SK-N-MC (cell line): Measurements from ENCODE around the gene LAMA3.
A peak's percentile ranks its signal among the peaks of the same experiment; 100 is the strongest.

Source experiments
- DNase-seq: peaks from one replicate; pipeline ENCODE4 v3.0.0-alpha.2; 2011; ENCODE audit warnings: low read depth, low spot score
- H3K27ac ChIP-seq: fragments of 200-600 bp; sonication (generic); 2 replicates; pipeline ENCODE4 v1.5.1; 2016; ENCODE audit warnings: mixed run types
- H3K36me3 ChIP-seq: fragments of 200-600 bp; sonication (generic); 2 replicates; pipeline ENCODE4 v1.6.1; 2017; ENCODE audit warnings: antibody characterized with exemption, low read length, mixed read lengths; ENCODE audit not compliant: insufficient read depth
- H3K4me3 ChIP-seq: fragments of 200-600 bp; sonication (generic); 2 replicates; pipeline ENCODE4 v1.5.1; 2016
- H3K9ac ChIP-seq: fragments of 200-600 bp; sonication (generic); 2 replicates; pipeline ENCODE4 v1.8.0; 2017; ENCODE audit warnings: mixed run types, mixed read lengths; ENCODE audit not compliant: insufficient read length
- H3K9me3 ChIP-seq: fragments of 200-600 bp; sonication (generic); 2 replicates; pipeline ENCODE4 v1.6.1; 2017; ENCODE audit warnings: low read depth, mild to moderate bottlenecking, antibody characterized with exemption, low read length, moderate library complexity, mixed read lengths
- EZH2 ChIP-seq: fragments of 200-600 bp; sonication (generic); IDR thresholded peaks from one replicate; pipeline ENCODE4 v1.6.1; 2017; ENCODE audit warnings: antibody characterized with exemption
- FOXP2 ChIP-seq: optimal IDR thresholded peaks from 2 replicates; pipeline ENCODE3; 2011; ENCODE audit warnings: mild to moderate bottlenecking, moderate library complexity; ENCODE audit not compliant: insufficient read depth; ENCODE audit errors: extremely low read length, control extremely low read depth
- POLR2AphosphoS5 ChIP-seq: IDR thresholded peaks from 2 replicates; pipeline ENCODE4 v1.6.1; 2012; ENCODE audit warnings: mild to moderate bottlenecking, low read depth, low read length, borderline replicate concordance

LAMA3 gene

DNA sequence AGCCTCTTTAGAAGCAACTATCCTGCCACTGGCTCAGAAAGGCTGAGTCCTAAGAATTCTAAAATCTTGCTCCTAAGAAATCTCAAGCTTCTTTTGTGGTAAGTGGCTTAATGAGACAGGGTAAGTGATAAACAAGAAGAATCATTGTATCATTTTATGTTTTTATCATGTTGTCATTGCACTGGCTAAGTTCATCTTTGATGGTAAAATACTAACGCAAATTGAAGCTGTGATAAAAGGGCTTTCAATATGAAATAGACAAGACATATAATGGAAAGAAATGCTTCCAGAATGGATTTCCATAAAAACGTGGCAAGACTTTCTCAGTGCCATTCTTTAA is 303.7 kb downstream of the LAMA3 start:
- DNase-seq, result no peak
- no peak overlapping the region for H3K27ac ChIP-seq
- no peaks in the 10 kb centered on the region for H3K9me3 ChIP-seq
- H3K4me3 ChIP-seq, result no peak overlapping the region
- no peak overlapping the region for H3K9ac ChIP-seq
- TF ChIP-seq EZH2 (no peak), POLR2AphosphoS5 (no peak), FOXP2 (no peak)
- H3K36me3 ChIP-seq, result no peaks in the 10 kb centered on the region

DNA sequence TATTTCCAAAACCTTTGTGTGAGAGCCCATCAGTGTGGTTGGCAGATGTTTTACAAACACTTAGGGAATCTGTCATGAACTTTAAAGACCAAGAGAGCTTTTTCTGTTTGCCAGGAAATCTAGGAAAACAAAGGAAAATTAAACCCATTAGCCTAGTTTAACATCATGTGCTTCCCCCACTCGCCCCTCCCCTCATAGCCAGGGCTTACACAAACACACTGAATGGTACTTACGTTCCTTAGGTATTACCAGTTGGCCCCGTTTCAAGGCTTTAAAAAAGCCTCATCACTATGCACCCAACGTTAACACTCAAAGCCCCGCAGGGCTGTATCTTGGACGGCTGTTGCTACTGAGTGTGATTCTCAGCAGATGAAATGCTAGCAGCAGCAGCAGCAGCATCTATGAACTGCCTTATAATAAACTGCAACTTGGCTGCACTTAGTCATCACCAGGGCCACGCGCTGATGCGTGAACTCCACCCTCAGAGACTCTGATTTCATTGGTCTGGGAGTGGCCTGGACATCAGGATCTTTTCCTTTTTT is 305.2 kb downstream of the LAMA3 start:
- Histone ChIP-seq H3K9me3 (no peaks in the 10 kb centered on the region), H3K27ac (peak overlapping the region; percentile 10; the same call in 1 of the 2 replicates), H3K9ac (no peak overlapping the region), H3K36me3 (no peaks in the 10 kb centered on the region), H3K4me3 (peak overlapping the region; percentile 50)
- no peak for DNase-seq
- no peak for TF ChIP-seq POLR2AphosphoS5
- TF ChIP-seq FOXP2, result no peak
- no peak for TF ChIP-seq EZH2

DNA sequence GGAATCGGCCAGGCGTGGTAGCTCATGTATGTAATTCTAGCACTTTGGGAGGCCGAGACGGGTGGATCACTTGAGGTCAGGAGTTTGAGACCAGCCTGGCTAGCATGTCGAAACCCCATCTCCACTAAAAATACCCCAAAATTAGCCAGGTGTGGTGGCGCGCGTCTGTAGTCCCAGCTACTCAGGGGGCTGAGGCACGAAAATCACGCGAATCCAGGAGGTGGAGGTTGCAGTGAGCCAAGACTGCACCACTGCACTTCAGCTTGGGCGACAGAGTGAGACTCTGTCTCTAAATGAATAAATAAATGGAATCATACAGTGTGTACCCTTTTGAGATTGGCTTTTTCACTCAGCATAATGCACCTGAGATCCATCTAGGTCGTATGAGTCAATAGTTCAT is 305.9 kb downstream of the LAMA3 start:
- H3K9me3 ChIP-seq, result no peaks in the 10 kb centered on the region
- H3K27ac ChIP-seq, result no peak overlapping the region
- H3K4me3 ChIP-seq, result no peak overlapping the region
- no peak for DNase-seq
- TF ChIP-seq POLR2AphosphoS5 (no peak), FOXP2 (no peak), EZH2 (no peak)
- H3K36me3 ChIP-seq, result no peaks in the 10 kb centered on the region
- H3K9ac ChIP-seq, result no peak overlapping the region

DNA sequence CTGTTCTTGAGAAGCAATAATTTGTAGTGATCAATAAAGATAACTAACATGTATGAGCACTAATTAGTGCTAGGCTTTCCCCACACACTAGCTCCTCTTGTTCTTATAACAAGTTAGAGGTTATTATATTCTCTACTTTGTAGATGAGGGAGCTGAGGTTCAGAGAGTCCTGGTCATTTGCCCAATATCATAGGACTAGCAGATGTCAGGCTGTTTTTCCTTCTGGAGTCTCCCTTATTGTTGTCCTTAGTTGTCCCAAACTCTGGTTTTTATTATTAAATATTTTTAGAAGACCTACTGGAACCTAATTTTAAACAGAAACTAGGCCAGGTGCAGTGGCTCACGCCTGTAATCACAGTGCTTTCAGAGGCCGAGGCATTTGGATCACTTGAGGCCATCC is 308.8 kb downstream of the LAMA3 start:
- Histone ChIP-seq H3K27ac (no peak overlapping the region), H3K36me3 (no peaks in the 10 kb centered on the region), H3K4me3 (no peak overlapping the region), H3K9ac (no peak overlapping the region), H3K9me3 (no peaks in the 10 kb centered on the region)
- TF ChIP-seq FOXP2 (no peak), EZH2 (no peak), POLR2AphosphoS5 (no peak)
- no peak for DNase-seq

DNA sequence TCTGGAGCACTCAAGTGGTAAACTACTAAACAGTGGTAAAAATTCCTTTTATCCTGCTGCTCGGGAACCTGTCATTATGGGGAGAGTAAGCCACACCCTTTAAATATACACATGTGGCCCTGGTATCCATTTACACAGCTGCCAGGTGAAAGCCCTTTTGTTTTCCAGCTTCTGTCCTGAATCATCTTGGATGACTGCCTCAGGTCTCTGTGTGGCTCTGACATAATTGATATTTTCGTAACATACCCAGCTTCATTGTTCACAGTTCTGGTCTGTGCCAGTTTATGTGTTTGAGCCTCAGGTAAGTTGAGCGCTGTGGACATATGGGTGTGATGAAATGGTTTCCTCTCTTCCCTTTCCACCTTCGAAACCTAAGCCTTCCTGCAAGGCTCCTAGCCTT is 309.6 kb downstream of the LAMA3 start:
- no peak for TF ChIP-seq FOXP2
- TF ChIP-seq POLR2AphosphoS5, result no peak
- TF ChIP-seq EZH2, result no peak
- H3K4me3 ChIP-seq, result no peak overlapping the region
- H3K27ac ChIP-seq, result no peak overlapping the region
- H3K9ac ChIP-seq, result no peak overlapping the region
- DNase-seq, result no peak
- H3K36me3 ChIP-seq, result no peaks in the 10 kb centered on the region
- no peaks in the 10 kb centered on the region for H3K9me3 ChIP-seq

DNA sequence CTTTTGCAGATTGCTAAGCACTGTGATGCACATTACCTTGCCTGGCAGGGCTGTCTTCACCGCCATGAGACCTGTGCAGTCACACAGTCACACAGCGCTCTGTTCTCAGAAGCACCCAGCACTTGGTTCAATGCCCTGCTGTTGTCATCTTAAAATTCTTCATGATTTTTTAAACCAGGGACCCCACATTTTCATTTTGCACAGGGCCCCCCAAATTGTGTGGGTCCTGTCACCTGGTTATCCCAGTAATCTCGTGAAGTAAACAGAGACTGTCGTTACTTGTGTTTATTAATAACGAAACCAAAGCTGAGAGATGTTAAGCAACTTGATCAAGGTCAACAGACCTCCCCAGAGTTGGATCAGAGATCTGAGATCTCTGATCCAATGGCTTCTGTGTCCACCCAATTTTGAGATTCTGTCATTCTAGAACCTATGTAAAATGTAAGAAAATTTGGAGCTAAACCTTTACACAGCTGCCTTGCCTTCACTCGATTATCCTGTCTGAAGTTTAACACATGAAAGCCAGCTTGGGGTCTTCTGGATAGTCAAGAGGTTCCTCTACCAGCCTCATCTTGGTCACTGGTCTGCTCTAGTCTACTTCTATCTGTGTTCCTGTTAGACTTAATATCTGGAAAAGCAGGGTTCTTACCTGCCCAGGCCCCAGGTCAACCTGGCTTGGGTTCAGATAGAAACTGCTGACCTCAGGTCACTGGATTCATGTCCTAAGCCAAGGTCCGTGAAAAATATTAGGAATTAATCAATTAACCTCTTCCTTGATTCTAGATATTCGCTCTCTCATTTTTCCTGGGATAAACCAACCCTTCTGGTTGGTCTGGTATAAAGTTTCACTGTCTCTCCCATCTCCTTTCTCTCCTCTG is 311.6 kb downstream of the LAMA3 start:
- H3K9me3 ChIP-seq, result no peaks in the 10 kb centered on the region
- no peak overlapping the region for H3K27ac ChIP-seq
- H3K4me3 ChIP-seq, result no peak overlapping the region
- no peaks in the 10 kb centered on the region for H3K36me3 ChIP-seq
- DNase-seq, result no peak
- no peak overlapping the region for H3K9ac ChIP-seq
- TF ChIP-seq EZH2 (no peak), FOXP2 (no peak), POLR2AphosphoS5 (no peak)

DNA sequence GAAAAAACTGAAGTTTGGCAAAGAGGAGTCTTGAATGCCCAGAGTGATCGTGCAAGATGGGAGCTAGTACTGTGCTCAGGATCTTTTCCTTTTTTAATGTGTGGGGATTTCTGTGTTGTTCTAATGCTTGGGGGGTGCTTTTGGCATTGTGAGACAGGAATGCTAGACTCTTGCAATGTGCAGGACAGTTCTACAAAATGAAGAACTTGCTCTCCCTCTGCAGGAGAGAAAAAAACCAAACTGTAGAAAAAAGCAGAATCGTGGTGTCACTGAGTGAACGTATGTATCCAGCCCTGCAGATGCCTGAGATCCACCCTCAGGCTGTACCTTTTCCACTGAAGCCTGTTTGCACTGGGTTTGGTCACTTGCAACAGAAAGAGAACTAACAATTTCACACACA is 313.2 kb downstream of the LAMA3 start:
- Histone ChIP-seq H3K4me3 (no peak overlapping the region), H3K27ac (no peak overlapping the region), H3K9ac (no peak overlapping the region), H3K9me3 (no peaks in the 10 kb centered on the region), H3K36me3 (no peaks in the 10 kb centered on the region)
- no peak for DNase-seq
- TF ChIP-seq FOXP2, result no peak
- no peak for TF ChIP-seq EZH2
- no peak for TF ChIP-seq POLR2AphosphoS5

DNA sequence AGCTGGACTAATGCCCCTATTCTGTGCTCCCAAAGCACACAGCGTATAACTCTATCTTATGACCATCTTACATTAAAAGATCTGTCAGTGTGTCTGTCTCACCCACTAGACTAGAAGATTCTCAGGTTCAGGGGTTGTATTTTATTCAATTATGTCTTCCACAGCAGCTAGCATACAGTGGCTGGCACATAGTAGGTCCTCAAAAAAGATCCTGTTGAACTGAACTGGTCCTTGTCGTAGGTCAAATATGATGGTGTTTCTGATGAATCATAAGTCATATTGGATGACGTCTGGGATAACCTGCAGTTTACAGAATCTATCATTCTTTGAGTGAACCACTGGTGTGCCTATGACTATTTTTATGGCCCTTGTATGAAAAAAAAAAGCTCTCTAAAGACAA is 314.0 kb downstream of the LAMA3 start:
- no peak for TF ChIP-seq FOXP2
- TF ChIP-seq EZH2, result no peak
- DNase-seq, result no peak
- Histone ChIP-seq H3K9ac (no peak overlapping the region), H3K9me3 (no peaks in the 10 kb centered on the region), H3K36me3 (no peaks in the 10 kb centered on the region), H3K27ac (no peak overlapping the region), H3K4me3 (no peak overlapping the region)

DNA sequence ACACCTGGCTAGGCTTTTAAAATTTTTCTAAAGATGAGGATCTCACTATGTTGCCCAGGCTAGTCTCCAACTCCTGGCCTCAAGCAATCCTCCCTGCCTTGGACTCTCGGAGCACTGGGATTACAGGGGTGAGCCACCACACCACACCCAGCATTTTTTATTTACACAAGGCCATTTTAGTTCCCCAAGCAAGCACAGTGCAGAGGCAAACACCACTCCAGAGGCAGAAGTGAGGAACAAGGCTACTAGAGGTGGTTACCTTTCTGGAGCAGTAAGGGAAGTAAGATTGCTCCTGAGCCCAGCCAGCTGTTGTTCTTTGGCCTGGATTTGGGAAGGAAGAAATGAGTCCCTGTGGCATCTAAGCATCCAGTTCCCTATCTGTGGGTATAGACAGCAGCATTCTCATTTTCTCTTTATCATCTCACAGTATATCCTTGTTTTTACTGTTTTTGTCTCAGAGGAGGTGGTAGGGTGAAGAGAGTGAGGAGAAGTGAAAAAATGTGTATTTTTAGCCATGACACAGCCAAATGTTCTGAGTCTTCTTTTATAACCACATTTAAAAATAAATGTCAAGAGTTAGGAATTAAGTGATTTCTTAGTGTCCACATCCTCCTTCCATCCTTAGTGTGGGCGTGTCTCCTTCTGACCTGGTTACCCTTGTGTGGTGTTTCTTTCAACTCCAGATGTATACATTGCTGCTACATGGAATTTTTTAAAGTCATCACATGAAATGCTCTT is 314.8 kb downstream of the LAMA3 start:
- no peaks in the 10 kb centered on the region for H3K36me3 ChIP-seq
- no peaks in the 10 kb centered on the region for H3K9me3 ChIP-seq
- no peak overlapping the region for H3K27ac ChIP-seq
- DNase-seq, result no peak
- TF ChIP-seq EZH2 (no peak), POLR2AphosphoS5 (no peak), FOXP2 (no peak)
- H3K9ac ChIP-seq, result no peak overlapping the region
- no peak overlapping the region for H3K4me3 ChIP-seq
